SK-N-DZ (cell line): ENCODE data around the gene SMIM44.

Experiments
- DNase-seq: peaks from one replicate; pipeline ENCODE4 v3.0.0-alpha.2; 2015; ENCODE audit warnings: low spot score

SMIM44 gene

GRCh38 chr19:3501780-3502179 lies 18.5 kb upstream of the SMIM44 start:
- no peak for DNase-seq

GRCh38 chr19:3500429-3501101 lies 17.3 kb upstream of the SMIM44 start, which contains the start of gene DOHH:
DOHH (minus strand) TSS chr19:3500674; CDS start chr19:3496814, 3,860 bp downstream.
- DNase-seq: peak; percentile 97

GRCh38 chr19:3499738-3500428 lies 16.6 kb upstream of the SMIM44 start:
- DNase-seq: no peak

GRCh38 chr19:3497757-3498520 lies 14.7 kb upstream of the SMIM44 start:
- no peak for DNase-seq

GRCh38 chr19:3496392-3497273 lies 13.4 kb upstream of the SMIM44 start:
- no peak for DNase-seq

- no peak for DNase-seq
These were observed 11.3 kb upstream of the SMIM44 start for GRCh38 chr19:3494559-3494958.

- DNase-seq: no peak
These were observed 10.8 kb upstream of the SMIM44 start for GRCh38 chr19:3494051-3494450.

- no peak for DNase-seq
These were observed 10.4 kb upstream of the SMIM44 start for GRCh38 chr19:3493651-3494050.

GRCh38 chr19:3492919-3493318 lies 9.7 kb upstream of the SMIM44 start:
- DNase-seq: no peak

GRCh38 chr19:3492131-3492839 lies 9.0 kb upstream of the SMIM44 start:
- no peak for DNase-seq

- DNase-seq: no peak
These were observed 8.3 kb upstream of the SMIM44 start for GRCh38 chr19:3491396-3492119.

GRCh38 chr19:3482507-3483225 lies 575 bp downstream of the SMIM44 start:
- no peak for DNase-seq

- DNase-seq: no peak
These were observed 1.8 kb downstream of the SMIM44 start for GRCh38 chr19:3481241-3482090.

GRCh38 chr19:3480383-3481091 lies 2.7 kb downstream of the SMIM44 start, which contains the start of gene SMIM24:
SMIM24 (minus strand) TSS chr19:3480525; CDS start chr19:3480463, 62 bp downstream.
- no peak for DNase-seq

GRCh38 chr19:3479834-3480215 lies 3.4 kb downstream of the SMIM44 start:
- peak; percentile 27 for DNase-seq

GRCh38 chr19:3479177-3479833 lies 3.9 kb downstream of the SMIM44 start:
- peak; percentile 52 for DNase-seq
